Vagina (tissue), 2 donors: ENCODE data around the gene TRMT2A.

Experiments
- POLR2A ChIP-seq, 2 donors: fragments of 450-650 bp; IDR thresholded peaks; one replicate each; pipeline ENCODE4 v1.6.1; 2017; ENCODE audit warnings: antibody characterized with exemption in 2 of 2, mild to moderate bottlenecking in 2 of 2, moderate library complexity in 2 of 2
- TF ChIP-seq, protein P1 (sequence below), 3 experiments: fragments of 450-650 bp in 2 of 3; fragments of 200-600 bp in 1 of 3; sonication (generic) in 1 of 3; IDR thresholded peaks; one replicate each; pipeline ENCODE4 v1.5.1; 2017 to 2019; ENCODE audit warnings: antibody characterized with exemption in 3 of 3, mild to moderate bottlenecking in 2 of 3, moderate library complexity in 2 of 3

GRCh38 chr22:20110359-20110985 lies 6.6 kb downstream of the TRMT2A start:
- TF ChIP-seq POLR2A (IDR thresholded peaks at IDR 0.05) = no peak
- TF ChIP-seq, protein P1, sequence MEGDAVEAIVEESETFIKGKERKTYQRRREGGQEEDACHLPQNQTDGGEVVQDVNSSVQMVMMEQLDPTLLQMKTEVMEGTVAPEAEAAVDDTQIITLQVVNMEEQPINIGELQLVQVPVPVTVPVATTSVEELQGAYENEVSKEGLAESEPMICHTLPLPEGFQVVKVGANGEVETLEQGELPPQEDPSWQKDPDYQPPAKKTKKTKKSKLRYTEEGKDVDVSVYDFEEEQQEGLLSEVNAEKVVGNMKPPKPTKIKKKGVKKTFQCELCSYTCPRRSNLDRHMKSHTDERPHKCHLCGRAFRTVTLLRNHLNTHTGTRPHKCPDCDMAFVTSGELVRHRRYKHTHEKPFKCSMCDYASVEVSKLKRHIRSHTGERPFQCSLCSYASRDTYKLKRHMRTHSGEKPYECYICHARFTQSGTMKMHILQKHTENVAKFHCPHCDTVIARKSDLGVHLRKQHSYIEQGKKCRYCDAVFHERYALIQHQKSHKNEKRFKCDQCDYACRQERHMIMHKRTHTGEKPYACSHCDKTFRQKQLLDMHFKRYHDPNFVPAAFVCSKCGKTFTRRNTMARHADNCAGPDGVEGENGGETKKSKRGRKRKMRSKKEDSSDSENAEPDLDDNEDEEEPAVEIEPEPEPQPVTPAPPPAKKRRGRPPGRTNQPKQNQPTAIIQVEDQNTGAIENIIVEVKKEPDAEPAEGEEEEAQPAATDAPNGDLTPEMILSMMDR (IDR thresholded peaks at IDR 0.05) = no peak
